Measurements from ENCODE around the gene RAP1A.

- TF ChIP-seq GATA3 (IDR thresholded peaks at IDR 0.05; ENCODE audit: low read depth, low read length) (no peak), GATA2 (IDR thresholded peaks at IDR 0.05; ENCODE audit: low read depth, low read length) (no peak)
Measured at GRCh38 chr1:111585447-111586086, 34.0 kb upstream of the RAP1A start.
